Kidney glomerular epithelial cell (primary cell): ENCODE results near the gene EPX.
"Not testable (repeated sequence)": the region's sequence is repeated elsewhere in the genome, so short reads cannot be mapped to it uniquely, and the experiment has no call there.

ENCODE experiments used
- DNase-seq: peaks from one replicate; lab custom pipeline; 2025; lab: John Stamatoyannopoulos, UW

The EPX gene

DNA sequence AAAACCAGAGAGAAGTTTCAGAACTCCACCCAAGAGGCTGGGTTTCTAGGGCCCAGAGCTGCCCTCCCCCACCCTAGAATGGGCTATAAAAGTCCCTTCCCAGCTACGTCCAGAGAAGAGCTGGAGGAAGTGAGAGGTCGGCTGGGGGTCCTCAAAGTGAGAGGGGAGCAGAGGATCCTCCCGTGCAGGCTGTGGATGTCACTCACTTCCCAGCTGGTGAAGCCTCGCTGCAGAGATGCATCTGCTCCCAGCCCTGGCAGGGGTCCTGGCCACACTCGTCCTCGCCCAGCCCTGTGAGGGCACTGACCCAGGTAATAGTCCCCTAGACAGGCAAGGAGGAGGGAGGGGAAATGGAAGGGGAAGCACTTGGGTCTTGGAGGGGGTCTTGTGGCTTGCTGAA, at the start of gene EPX:
TSS of gene EPX (plus strand) at position 115 of the 400 bp plus-strand sequence. CDS start at position 236, 121 bp downstream.
- no peak for DNase-seq

GRCh38 chr17:58143335-58143734, 49.2 kb upstream of the EPX start:
- DNase-seq, result not testable (repeated sequence)

GRCh38 chr17:58144801-58145200, 47.7 kb upstream of the EPX start:
- no peak for DNase-seq

GRCh38 chr17:58147930-58148434, 44.5 kb upstream of the EPX start, which contains the start of gene OR4D1:
Gene OR4D1, plus strand, starts transcription at chr17:58148384. Its CDS starts 6,770 bp downstream, at chr17:58155154.
- no peak for DNase-seq

- DNase-seq, result no peak
Measured at GRCh38 chr17:58148609-58149008, 43.9 kb upstream of the EPX start.

- DNase-seq, result no peak
Measured at GRCh38 chr17:58150394-58150793, 42.1 kb upstream of the EPX start.

GRCh38 chr17:58153046-58153445, 39.5 kb upstream of the EPX start:
- DNase-seq, result no peak

- no peak for DNase-seq
Measured at GRCh38 chr17:58153671-58154070, 38.9 kb upstream of the EPX start.

DNA sequence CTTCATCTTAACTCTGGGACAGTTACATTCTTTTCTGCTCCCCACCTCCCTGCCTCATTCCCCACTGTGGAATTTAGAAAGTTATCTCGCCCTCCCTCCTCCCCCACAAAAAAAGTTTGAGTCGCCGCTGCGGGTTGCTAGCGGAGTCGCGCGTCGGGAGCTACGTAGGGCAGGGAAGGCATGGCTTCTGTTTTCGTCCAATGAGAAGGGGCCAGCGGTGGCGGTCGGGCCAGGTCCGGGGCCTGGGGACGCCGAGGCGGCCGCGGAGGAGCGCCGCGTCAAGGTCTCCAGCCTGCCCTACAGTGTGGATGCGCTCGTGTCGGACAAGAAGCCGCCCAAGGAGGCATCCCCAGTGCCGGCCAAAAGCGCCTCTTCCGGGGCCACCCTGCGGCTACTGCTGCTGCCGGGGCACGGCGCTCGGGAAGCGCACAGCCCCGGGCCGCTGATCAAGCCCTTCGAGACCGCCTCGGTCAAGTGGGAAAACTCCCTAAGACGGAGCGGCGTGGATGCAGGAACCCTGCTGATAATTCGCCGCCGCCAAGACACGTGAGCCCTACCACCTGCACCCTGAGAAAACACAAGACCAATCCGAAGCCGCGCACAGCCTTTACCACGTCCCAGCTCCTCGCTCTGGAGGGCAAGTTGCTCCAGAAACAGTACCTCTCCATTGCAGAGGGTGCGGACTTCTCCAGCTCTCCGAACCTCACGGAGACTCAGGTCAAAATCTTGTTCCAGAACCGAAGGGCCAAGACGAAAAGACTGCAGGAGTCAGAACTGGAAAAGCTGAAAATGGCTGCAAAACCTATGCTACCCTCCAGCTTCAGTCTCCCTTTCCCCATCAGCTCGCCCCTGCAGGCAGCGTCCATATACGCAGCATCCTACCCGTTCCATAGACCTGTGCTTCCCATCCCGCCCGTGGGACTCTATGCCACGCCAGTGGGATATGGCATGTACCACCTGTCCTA, 35.4 kb upstream of the EPX start:
- DNase-seq, result no peak

GRCh38 chr17:58158181-58158580, 34.3 kb upstream of the EPX start:
- DNase-seq, result no peak

DNA sequence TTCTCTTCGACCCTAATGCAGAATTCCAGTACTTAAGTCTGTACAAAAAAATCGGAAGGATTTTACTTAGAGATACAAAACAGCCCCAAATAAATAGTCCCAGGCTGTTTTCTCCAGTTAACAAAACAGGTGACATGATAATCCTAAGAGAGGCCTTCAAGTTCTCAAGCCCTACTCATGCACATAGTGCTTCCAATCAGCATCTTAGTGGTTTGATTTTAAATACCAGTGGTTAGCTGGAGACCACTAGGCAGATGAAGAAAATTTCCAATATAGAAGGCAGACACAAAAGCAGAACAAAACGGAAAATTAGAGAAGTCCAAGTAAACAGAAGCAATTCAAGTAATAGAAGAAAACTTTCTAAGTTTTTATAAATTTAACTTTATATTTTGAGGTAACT, 31.0 kb upstream of the EPX start:
- no peak for DNase-seq

DNA sequence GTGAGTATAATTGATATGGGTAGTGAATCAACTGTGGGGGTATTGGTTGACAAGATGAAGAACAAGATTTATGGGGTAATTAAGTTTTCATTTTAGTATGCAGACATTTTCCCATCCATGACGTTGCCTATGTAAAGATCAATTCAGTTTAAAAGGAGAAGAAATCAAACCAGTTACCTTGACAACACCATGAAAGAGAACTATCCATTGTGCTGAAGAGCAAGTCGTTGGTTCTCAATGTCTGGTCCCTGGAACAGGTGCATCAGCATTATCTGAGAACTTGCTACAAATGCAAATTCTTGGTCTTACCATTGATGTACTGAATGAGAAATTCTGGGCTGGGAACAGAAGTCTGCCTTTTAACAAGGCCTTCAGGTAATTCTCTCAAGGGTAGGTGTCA, 26.5 kb upstream of the EPX start:
- DNase-seq, result no peak

DNA sequence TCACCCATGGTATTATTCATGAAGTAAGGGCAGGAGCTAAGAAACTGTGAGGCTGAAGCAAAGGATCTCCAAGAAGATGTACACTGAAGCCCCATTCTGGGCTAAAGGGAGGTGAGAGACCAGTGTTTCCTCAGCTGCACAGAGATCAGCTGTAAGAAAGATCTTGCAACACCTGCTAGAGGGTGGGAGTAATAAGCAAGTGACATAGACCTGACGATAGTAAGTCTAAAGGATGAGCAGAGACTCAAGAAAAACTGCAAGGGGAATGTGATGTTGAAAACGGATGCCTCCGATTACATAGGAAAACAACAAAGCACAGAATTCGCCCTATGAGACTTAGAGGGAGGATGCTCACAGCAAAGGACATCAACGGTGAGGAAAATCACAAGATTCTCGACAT, 25.8 kb upstream of the EPX start, which contains the start of gene OR4D2:
TSS of gene OR4D2 (plus strand) at position 301 of the 400 bp plus-strand sequence. CDS start 2,674 bp downstream, outside the sequence.
- DNase-seq, result no peak

DNA sequence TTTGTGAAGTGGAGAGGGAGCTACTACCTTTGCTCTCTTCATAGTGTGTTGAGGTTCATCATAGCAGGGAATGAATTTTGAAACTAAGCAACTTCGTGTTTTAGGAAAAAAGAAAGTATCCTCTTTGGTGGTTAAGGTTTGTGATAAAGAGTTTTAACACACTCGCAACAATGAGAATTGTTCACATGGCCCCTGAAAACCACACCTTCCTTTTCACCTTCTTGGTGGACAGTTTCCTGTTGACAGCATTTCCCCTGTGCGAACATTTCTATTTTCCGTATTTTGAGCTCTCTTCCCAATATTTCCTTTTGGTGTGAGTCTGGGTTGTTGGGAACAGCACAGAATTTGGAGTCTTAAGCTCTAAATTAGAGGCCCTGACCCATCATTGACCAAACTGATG, 21.9 kb upstream of the EPX start:
- no peak for DNase-seq

DNA sequence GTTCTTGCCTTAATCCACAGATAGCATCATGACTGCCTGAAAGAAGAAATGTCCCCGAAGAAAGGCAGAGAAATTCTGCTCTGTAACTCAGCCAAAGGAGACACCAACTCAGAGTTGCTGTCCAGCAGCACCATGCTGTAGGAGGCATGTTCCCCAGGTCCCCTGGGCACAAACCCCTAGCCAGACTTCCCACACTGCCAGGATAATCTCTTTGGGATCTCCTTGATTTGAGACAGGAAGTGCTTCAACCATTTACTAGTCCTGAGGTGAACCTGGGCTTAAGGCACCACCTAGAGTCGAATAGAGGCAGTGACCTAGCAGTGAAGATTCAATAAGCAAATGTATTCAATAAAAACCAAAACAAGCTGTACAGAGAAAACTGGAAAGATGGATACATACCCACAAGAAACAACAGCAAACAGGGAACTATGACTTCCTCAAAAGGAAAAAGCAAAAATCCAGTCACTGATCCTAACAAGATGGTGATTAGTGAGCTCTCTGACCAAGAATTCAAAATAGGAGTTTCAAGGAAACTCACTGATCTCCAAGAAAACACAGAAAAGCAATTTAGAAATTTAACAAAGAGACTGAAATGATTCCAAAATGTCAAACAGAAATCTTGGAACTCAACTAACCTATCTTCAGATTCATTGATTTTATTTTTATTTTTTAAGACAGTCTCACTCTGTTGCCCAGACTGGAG, 20.0 kb upstream of the EPX start:
- no peak for DNase-seq

GRCh38 chr17:58174871-58175270, 17.7 kb upstream of the EPX start:
- no peak for DNase-seq

DNA sequence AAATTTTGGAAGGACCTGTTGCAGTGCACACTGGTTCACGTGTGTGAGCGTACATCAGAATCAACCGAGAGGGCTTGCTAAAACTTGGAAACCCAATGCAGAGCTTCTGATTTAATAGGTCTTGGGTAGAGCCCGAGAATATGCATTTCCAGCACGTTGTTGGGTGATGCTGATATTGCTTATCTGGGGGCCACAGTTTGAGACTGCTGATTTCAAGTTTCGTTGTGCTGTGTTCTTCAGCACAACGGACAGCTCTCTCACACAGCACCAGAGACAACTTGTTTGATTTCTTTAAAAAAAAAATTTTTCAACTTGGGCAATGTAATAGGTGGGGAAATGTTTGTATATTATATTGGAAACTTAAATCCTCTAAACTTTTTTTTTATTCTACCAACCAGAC, 16.3 kb upstream of the EPX start:
- no peak for DNase-seq

- no peak for DNase-seq
Measured at GRCh38 chr17:58181796-58182195, 10.7 kb upstream of the EPX start.

DNA sequence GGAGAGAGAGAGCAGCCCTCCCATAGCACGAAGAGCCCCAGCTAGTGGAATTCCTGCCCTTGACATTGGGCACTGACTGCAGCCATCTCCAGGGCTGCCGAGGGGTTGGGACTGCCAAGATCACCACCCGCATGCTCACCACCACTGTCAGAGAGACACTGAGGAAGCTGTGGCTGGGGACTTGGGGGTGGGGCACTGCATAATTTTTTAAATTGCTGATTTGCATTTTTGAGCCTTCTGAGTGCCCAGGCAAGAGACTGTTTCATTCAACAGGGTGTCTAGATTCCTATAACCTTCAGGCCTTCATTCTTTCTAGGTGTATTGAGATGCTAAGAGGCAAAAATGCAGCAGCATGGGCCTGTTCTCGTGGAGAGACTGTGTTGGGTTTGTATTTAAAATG, 9.0 kb upstream of the EPX start:
- DNase-seq, result no peak

DNA sequence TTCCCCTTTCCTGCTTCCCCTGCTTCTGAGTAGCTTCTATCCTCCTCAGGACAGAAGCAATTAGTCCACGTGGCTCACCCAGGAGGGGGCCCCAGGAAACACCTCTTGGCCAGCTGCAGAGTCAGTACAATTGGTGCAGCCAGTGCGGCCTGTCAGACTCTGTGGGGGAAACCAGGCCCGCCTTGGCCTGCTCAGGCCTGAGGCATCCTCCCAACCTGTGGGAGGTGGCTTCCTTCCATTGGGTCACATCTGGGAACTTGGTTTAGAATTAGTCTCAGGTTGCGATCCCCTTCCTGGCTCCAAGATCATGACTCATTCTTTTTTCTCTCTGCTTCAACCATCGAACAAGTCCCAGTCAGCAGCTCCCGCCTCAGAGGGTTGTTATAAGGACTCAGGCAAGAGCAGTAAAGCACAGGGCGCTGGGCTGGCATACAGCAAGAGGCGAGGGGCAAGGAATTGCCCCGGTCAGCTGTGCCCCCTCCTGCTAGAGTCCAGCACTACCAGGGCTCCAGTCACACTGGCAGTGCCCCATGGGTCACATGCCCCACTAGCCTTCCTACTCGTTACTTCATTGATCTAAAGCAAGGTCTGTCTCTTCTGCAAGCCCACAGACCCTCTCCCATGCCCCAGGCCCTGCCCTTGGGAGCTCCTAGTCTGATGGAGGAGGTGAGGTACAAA, 8.1 kb upstream of the EPX start:
- DNase-seq, result no peak

GRCh38 chr17:58184986-58185761, 7.4 kb upstream of the EPX start:
- no peak for DNase-seq
